Osteocyte (in vitro differentiated cells): ENCODE measurements around the gene PNCK. TPM values are rescaled to one million over a fixed set of nuclear protein-coding genes. Genes with fewer than 3 reads are reported as not detected.
"Not testable (repeated sequence)": the region's sequence is repeated elsewhere in the genome, so short reads cannot be mapped to it uniquely, and the experiment has no call there.

Experiments used
- DNase-seq: peaks from one replicate; pipeline ENCODE4 v3.0.0; 2021; ENCODE audit warnings: mixed read lengths; ENCODE audit not compliant: unreplicated experiment; ENCODE audit errors: extremely low spot score
- H3K27ac Mint-ChIP-seq: one replicate; pipeline ENCODE4 v1.8.0; 2021; ENCODE audit warnings: mild to moderate bottlenecking, mixed read lengths; ENCODE audit not compliant: unreplicated experiment
- H3K27me3 Mint-ChIP-seq: one replicate; pipeline ENCODE4 v1.8.0; 2021; ENCODE audit warnings: mixed read lengths; ENCODE audit not compliant: unreplicated experiment
- H3K36me3 Mint-ChIP-seq: one replicate; pipeline ENCODE4 v1.8.0; 2021; ENCODE audit warnings: mixed read lengths; ENCODE audit not compliant: unreplicated experiment
- H3K4me1 Mint-ChIP-seq: one replicate; pipeline ENCODE4 v1.8.0; 2021; ENCODE audit warnings: mixed read lengths; ENCODE audit not compliant: unreplicated experiment
- H3K4me3 Mint-ChIP-seq: one replicate; pipeline ENCODE4 v1.8.0; 2021; ENCODE audit warnings: mild to moderate bottlenecking, moderate library complexity, mixed read lengths; ENCODE audit not compliant: unreplicated experiment
- H3K9me3 Mint-ChIP-seq: one replicate; pipeline ENCODE4 v1.8.0; 2021; ENCODE audit warnings: mixed read lengths; ENCODE audit not compliant: unreplicated experiment
- CTCF ChIP-seq: fragments of 200-600 bp; sonication (generic); IDR thresholded peaks from 2 replicates; pipeline ENCODE4 v1.5.0; 2021; ENCODE audit warnings: antibody characterized with exemption, mild to moderate bottlenecking, moderate library complexity
- total RNA-seq: library from RNA; stranded (reverse); gene quantifications from 2 replicates; pipeline ENCODE4 v1.2.1, GENCODE V29; 2021

The PNCK gene
- total RNA-seq, 1 donor from 2014 or later: 3.6 TPM

GRCh38 chrX:153692003-153692402 is 18.4 kb upstream of the PNCK start:
- DNase-seq: no peak
- Mint-ChIP-seq H3K36me3 (no peaks in the 10 kb centered on the region), H3K4me1 (peaks cover 9% of the 10 kb centered on the region)

GRCh38 chrX:153691032-153691827 is 17.6 kb upstream of the PNCK start:
- H3K9me3 Mint-ChIP-seq, H3K27ac Mint-ChIP-seq, DNase-seq, H3K36me3 Mint-ChIP-seq, H3K4me3 Mint-ChIP-seq, H3K27me3 Mint-ChIP-seq: not testable (repeated sequence)
- peaks cover 12% of the 10 kb centered on the region for H3K4me1 Mint-ChIP-seq

More at GRCh38 chrX:153692003-153692402, 18.4 kb upstream of the PNCK start:
- H3K4me3 Mint-ChIP-seq: no peak overlapping the region
- no peaks in the 10 kb centered on the region for H3K9me3 Mint-ChIP-seq
- TF ChIP-seq CTCF: no peak
- H3K27me3 Mint-ChIP-seq: no peaks in the 10 kb centered on the region
- no peak overlapping the region for H3K27ac Mint-ChIP-seq

- H3K4me3 Mint-ChIP-seq: peak overlapping the region; percentile 35
- H3K9me3 Mint-ChIP-seq: no peaks in the 10 kb centered on the region
- peaks cover 12% of the 10 kb centered on the region for H3K4me1 Mint-ChIP-seq
- no peaks in the 10 kb centered on the region for H3K27me3 Mint-ChIP-seq
- no peaks in the 10 kb centered on the region for H3K36me3 Mint-ChIP-seq
- DNase-seq: no peak
- TF ChIP-seq CTCF: no peak
- H3K27ac Mint-ChIP-seq: no peak overlapping the region
These were observed 16.9 kb upstream of the PNCK start for GRCh38 chrX:153690466-153690865.

GRCh38 chrX:153689654-153690465 is 16.2 kb upstream of the PNCK start:
- H3K4me1 Mint-ChIP-seq: peaks cover 12% of the 10 kb centered on the region
- DNase-seq: no peak
- peak overlapping the region; percentile 64 for H3K4me3 Mint-ChIP-seq
- no peaks in the 10 kb centered on the region for H3K36me3 Mint-ChIP-seq
- no peaks in the 10 kb centered on the region for H3K9me3 Mint-ChIP-seq
- no peak overlapping the region for H3K27ac Mint-ChIP-seq
- no peak for TF ChIP-seq CTCF
- H3K27me3 Mint-ChIP-seq: no peaks in the 10 kb centered on the region

GRCh38 chrX:153688911-153689590 is 15.4 kb upstream of the PNCK start:
- Mint-ChIP-seq H3K9me3 (no peaks in the 10 kb centered on the region), H3K4me3 (peak overlapping the region; percentile 64), H3K4me1 (peaks cover 12% of the 10 kb centered on the region), H3K27ac (no peak overlapping the region), H3K36me3 (no peaks in the 10 kb centered on the region), H3K27me3 (no peaks in the 10 kb centered on the region)
- no peak for TF ChIP-seq CTCF
- no peak for DNase-seq
